BJ (cell line): ENCODE results near the gene MCL1. TPM values are rescaled to one million over a fixed set of nuclear protein-coding genes. Genes with fewer than 3 reads are reported as not detected.

Source experiments
- CTCF ChIA-PET: fragments of 350-600 bp; formaldehyde crosslinking; extraction: SDS; loops from one replicate; lab custom pipeline; 2021; ENCODE audit warnings: antibody characterized with exemption, inconsistent platforms; lab: Yijun Ruan, JAX
- POLR2A ChIA-PET: fragments of 300-600 bp; sonication (Branson Sonifier 250); formaldehyde crosslinking; extraction: SDS; loops from one replicate; lab custom pipeline; 2021; ENCODE audit warnings: antibody characterized with exemption; lab: Charles Lee
- DNase-seq: peaks from one replicate; pipeline ENCODE4 v3.0.0-alpha.2; 2011; ENCODE audit warnings: low read depth
- H3K27me3 ChIP-seq: 2 replicates; pipeline ENCODE4 v1.6.0; 2011; ENCODE audit warnings: low read length; ENCODE audit not compliant: control insufficient read depth, insufficient read depth
- H3K36me3 ChIP-seq: 2 replicates; pipeline ENCODE4 v1.5.1; 2011; ENCODE audit warnings: low read length; ENCODE audit not compliant: control insufficient read depth, insufficient read depth
- H3K4me3 ChIP-seq: 2 replicates; pipeline ENCODE4 v1.5.1; 2011; ENCODE audit warnings: low read depth, mild to moderate bottlenecking, control low read depth, low read length
- polyA plus RNA-seq: library from polyadenylated mRNA; depleted of rRNA; stranded (reverse); fragments of >200 nt; gene quantifications from 2 replicates; pipeline ENCODE4 v1.2.3, GENCODE V29; 2011
- TF ChIP-seq, protein P1 (sequence below): IDR thresholded peaks from 2 replicates; pipeline ENCODE4 v1.5.1; 2011; ENCODE audit warnings: low read depth, mild to moderate bottlenecking, control low read depth, inconsistent platforms, low read length, moderate library complexity; ENCODE audit not compliant: insufficient read depth

The MCL1 gene
- polyA plus RNA-seq, 1 experiment, result 45.4 TPM

DNA sequence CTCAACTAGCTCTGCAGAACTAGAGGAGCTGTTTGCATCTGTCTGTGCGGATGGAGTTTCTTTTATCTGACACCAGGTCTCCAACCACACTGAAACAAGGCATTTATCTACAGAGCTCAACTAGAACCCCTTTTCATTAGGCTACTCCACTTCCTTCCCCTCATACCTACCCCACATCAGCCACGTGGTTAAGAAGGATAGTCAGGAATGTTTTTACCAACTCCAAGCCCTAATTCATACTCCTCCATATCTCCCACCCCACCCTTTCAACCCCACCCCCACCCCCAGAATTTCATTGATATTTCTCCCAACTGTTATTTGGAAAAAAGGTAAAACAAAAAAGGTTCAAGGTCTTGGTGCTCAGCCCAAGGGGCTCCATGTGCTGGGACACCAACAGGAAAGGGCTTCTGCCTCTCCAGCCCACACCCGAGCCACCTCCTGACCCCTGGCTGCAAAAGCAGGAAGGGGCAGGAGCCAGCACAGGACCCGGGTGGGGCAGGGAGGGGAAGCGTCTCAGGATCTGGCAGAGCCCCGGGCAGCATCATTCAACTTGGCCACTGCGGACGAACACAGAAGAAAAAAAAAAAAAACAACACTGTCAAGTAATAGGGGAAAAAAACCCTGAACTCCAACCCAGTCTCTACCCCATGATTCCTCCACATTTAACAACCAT is 43.0 kb upstream of the MCL1 start:
- CTCF ChIA-PET, result interaction anchor here (0.7 to 6.5 kb wide), 7 partner anchors 16 to 191 kb away, joined by 3 to 121 read pairs (median 6); partner anchors contain the start of gene MCL1
- DNase-seq, result no peak
- TF ChIP-seq, protein P1, sequence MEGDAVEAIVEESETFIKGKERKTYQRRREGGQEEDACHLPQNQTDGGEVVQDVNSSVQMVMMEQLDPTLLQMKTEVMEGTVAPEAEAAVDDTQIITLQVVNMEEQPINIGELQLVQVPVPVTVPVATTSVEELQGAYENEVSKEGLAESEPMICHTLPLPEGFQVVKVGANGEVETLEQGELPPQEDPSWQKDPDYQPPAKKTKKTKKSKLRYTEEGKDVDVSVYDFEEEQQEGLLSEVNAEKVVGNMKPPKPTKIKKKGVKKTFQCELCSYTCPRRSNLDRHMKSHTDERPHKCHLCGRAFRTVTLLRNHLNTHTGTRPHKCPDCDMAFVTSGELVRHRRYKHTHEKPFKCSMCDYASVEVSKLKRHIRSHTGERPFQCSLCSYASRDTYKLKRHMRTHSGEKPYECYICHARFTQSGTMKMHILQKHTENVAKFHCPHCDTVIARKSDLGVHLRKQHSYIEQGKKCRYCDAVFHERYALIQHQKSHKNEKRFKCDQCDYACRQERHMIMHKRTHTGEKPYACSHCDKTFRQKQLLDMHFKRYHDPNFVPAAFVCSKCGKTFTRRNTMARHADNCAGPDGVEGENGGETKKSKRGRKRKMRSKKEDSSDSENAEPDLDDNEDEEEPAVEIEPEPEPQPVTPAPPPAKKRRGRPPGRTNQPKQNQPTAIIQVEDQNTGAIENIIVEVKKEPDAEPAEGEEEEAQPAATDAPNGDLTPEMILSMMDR, result no peak
- H3K27me3 ChIP-seq, result no peaks in the 10 kb centered on the region
- H3K4me3 ChIP-seq, result no peak overlapping the region
- H3K36me3 ChIP-seq, result peaks cover 5% of the 10 kb centered on the region
- POLR2A ChIA-PET, result no interaction called here

DNA sequence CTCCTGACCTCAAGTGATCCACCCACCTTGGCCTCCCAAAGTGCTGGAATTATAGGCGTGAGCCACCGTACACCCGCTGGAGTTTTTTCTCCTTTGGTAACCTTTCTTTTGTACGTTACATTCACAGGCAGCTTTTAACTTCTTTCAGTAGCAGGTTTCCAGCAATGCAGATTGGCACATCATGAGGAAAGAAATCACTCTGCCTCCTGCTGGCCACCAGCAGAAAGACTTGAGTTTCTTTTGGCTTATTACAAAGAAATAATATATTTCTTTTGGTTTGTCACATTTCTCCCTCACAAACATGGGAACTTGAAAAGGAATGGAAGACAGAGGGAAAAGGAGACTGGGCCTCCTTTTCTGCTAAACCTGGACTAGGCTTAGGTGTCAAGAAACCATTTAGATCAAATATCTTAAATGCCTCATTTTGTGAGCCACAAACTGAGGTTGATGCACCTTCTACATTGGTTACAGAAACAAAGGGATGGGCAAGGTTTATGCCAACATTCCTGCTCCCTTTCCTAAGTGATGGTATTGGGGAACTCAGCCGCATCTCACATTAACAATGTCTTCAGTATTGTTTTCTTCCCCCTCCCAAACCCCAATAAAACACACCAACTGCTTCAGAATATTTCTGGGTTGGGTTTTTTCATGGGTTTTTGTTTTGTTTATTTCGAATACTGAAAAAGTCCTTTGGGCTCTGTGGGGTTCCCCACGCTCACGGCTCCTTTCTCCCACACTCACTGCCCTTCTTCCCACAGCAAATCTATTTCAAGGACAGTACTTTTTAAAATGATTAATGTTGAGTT is 42.3 kb upstream of the MCL1 start:
- ChIA-PET CTCF (interaction anchor here (0.7 to 6.5 kb wide), 10 partner anchors 15 to 192 kb away, joined by 3 to 121 read pairs (median 6); partner anchors contain the start of gene MCL1), POLR2A (no interaction called here)
- Histone ChIP-seq H3K27me3 (no peaks in the 10 kb centered on the region), H3K4me3 (no peak overlapping the region), H3K36me3 (peaks cover 5% of the 10 kb centered on the region)
- DNase-seq, result no peak
- TF ChIP-seq, protein P1, result peak; percentile 79

DNA sequence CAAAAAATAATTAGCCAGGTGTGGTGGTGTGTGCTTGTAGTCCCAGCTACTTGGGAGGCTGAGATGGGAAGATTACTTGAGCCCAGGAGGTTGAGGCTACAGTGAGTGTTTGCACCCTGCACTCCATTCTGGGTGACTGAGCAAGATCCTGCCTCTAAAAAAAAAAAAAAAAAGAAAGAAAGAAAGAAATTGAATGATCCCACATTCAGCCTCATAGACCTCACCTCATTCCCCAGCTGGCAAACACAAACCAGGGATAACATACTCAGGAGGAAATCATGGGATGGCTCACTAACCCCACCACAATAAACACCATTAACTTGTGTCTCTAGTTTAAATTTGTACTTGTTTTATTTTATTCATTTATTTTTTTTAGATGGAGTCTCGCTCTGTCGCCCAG is 41.5 kb upstream of the MCL1 start:
- DNase-seq, result no peak
- H3K36me3 ChIP-seq, result peaks cover 5% of the 10 kb centered on the region
- CTCF ChIA-PET, result interaction anchor here (1.0 to 6.5 kb wide), 10 partner anchors 7 to 192 kb away, joined by 3 to 121 read pairs (median 8); partner anchors contain the start of genes ENSA and MCL1
- no peaks in the 10 kb centered on the region for H3K27me3 ChIP-seq
- H3K4me3 ChIP-seq, result no peak overlapping the region
- TF ChIP-seq, protein P1, result no peak
- POLR2A ChIA-PET, result no interaction called here

DNA sequence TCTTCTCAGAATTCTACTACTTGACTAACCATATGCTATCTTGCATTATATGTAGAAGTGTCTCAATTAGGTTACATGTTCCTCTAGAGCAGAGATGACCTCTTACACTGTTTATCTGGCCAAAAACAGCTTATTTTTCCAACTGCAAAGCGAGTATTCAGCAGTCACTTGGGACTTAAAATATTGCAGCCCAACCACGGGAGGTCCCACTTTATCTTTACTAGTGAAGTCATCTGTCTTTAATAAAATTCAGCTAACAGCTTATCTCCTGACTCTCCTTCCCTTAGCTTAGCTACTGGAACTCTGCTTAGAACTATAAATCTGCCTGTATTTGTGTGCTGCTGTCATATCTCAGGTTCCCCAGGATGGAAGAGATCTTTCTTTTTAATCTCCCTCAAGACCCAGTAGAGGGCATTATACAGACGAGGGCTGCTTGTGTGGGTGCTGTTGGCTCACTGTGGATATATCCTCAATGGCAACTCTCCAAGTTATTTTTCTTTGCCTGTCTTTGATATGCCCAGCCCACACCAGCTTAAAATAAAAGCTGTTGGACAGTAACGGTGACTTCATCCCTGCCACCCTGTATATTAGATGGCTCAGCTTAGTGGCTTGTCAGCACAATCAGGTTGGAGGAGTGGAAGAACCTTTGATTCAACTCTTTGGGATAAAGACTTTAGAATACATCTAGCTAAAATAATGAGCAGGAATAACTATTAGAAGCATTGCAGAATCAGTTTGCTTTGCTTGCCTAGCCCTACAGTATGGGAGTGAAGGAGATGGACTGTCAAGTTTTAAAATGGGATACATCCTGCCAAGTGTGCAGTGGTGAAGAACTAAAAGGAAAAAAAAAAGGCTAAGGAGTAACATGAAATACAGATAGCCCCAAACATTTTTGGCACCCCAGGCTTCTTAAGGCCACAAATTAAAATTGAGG is 40.4 kb upstream of the MCL1 start:
- Histone ChIP-seq H3K36me3 (peaks cover 2% of the 10 kb centered on the region), H3K4me3 (no peak overlapping the region), H3K27me3 (no peaks in the 10 kb centered on the region)
- TF ChIP-seq, protein P1, result peak; percentile 41
- DNase-seq, result no peak
- POLR2A ChIA-PET, result interaction anchor here (0.6 to 1.1 kb wide), 2 partner anchors 10 to 204 kb away, joined by 3 to 11 read pairs; partner anchors contain the start of gene ENSA
- CTCF ChIA-PET, result interaction anchor here (0.6 to 6.5 kb wide), 13 partner anchors 8 to 203 kb away, joined by 3 to 121 read pairs (median 7); partner anchors contain the start of genes CTSK, ENSA, MCL1 and TARS2
